ENCODE data around the gene C5orf34. TPM values are rescaled to one million over a fixed set of nuclear protein-coding genes. Genes with fewer than 3 reads are reported as not detected.

C5orf34 gene
- polyA plus RNA-seq, 1 of the 3 experiments (the other 2 are of a cell fraction) = 2.9 TPM

- ChIA-PET POLR2A (interaction anchor here (0.5 to 2.7 kb wide), 13 partner anchors 31 to 363 kb away, joined by 3 to 30 read pairs (median 6); partner anchors contain the start of genes C5orf34, HMGCS1, NNT and ZNF131), CTCF (interaction anchor here (0.6 to 3.0 kb wide), 38 partner anchors 8 to 1222 kb away, joined by 3 to 22 read pairs (median 4); partner anchors contain the start of genes C5orf34, NNT and ZNF131)
- H3K27me3 ChIP-seq (ENCODE audit: insufficient read depth) = no peaks in the 10 kb centered on the region
- H3K27ac ChIP-seq (ENCODE audit: low read depth in 2 of 2, low read length in 1 of 2) = peak overlapping the region; percentile 92 to 97
- peak; percentile 83 for DNase-seq
- H3K36me3 ChIP-seq (replicated peaks in 1 of 2; ENCODE audit: control insufficient read depth in 1 of 2, insufficient read depth in 2 of 2, low read length in 1 of 2) = peaks cover 8 to 21% of the 10 kb centered on the region in 2 experiments
- peaks cover 0 to 7% of the 10 kb centered on the region in 2 experiments; a peak in 2 of 4 replicates for H3K4me1 ChIP-seq (ENCODE audit: control insufficient read depth in 1 of 2, insufficient read depth in 2 of 2, low read depth in 1 of 2, low read length in 1 of 2)
- H4K20me1 ChIP-seq (ENCODE audit: insufficient read depth) = no peaks in the 10 kb centered on the region
- H3K9me3 ChIP-seq = no peaks in the 10 kb centered on the region
- H3K9ac ChIP-seq = peak overlapping the region; percentile 90
- WGBS (ENCODE audit: low lambda C conversion rate) = 4% methylated on average over 28 of the region's 32 CpGs
- H3K79me2 ChIP-seq (ENCODE audit: insufficient read depth) = peaks cover 25% of the 10 kb centered on the region
- H3K9me2 ChIP-seq = no peaks in the 10 kb centered on the region
- H3F3A ChIP-seq (replicated peaks; ENCODE audit: insufficient read depth) = peaks cover 8% of the 10 kb centered on the region
- peak overlapping the region; percentile 76 to 85 for H3K4me3 ChIP-seq (ENCODE audit: low read depth in 2 of 2, low read length in 1 of 2)
- H3K4me2 ChIP-seq = peak overlapping the region; percentile 88
- peak overlapping the region; percentile 67 for H2AFZ ChIP-seq (ENCODE audit: low read depth)
- TF ChIP-seq TAF1 (IDR thresholded peaks at IDR 0.05; ENCODE audit: borderline replicate concordance, low read depth, low read length) (peak; percentile 48; the same call in 1 of the 2 replicates), SIN3A (IDR thresholded peaks at IDR 0.05; ENCODE audit: borderline replicate concordance, low read depth, low read length) (0 out of 2 replicates have a peak, but pooled peaks have one; percentile 7), ELF1 (IDR thresholded peaks at IDR 0.05) (peak; percentile 34; the same call in 1 of the 2 replicates), FOSL2 (IDR thresholded peaks at IDR 0.05; ENCODE audit: borderline replicate concordance, low read depth) (no peak), ZBTB33 (IDR thresholded peaks at IDR 0.05; ENCODE audit: borderline replicate concordance, low read depth) (no peak), NFIC (IDR thresholded peaks at IDR 0.05; ENCODE audit: borderline replicate concordance) (no peak), YY1 (IDR thresholded peaks at IDR 0.05; ENCODE audit: low read depth) (no peak), CHD2 (IDR thresholded peaks at IDR 0.05; ENCODE audit: low read length, partially characterized antibody) (peak; percentile 2), FOXJ3 (CRISPR knock-in tag; IDR thresholded peaks at IDR 0.05) (no peak), GABPA (IDR thresholded peaks at IDR 0.05; ENCODE audit: low read depth) (no peak; the same call in 1 of the 2 replicates), TCF12 (IDR thresholded peaks at IDR 0.05) (no peak), FOXM1 (IDR thresholded peaks at IDR 0.05; ENCODE audit: low read depth) (no peak), CTCF (IDR thresholded peaks at IDR 0.05) (peak; percentile 74), NRF1 (IDR thresholded peaks at IDR 0.05; ENCODE audit: low read depth, low read length) (no peak), POLR2AphosphoS5 (IDR thresholded peaks at IDR 0.05; ENCODE audit: low read depth, low read length) (no peak), RXRA (IDR thresholded peaks at IDR 0.05; ENCODE audit: borderline replicate concordance, low read depth) (no peak), JUND (IDR thresholded peaks at IDR 0.05) (no peak), EP300 (IDR thresholded peaks at IDR 0.05; ENCODE audit: borderline replicate concordance in 1 of 2, low read depth in 1 of 2, low read length in 1 of 2) (no peak), TEAD4 (IDR thresholded peaks at IDR 0.05; ENCODE audit: borderline replicate concordance, insufficient read depth) (no peak), IRF3 (IDR thresholded peaks at IDR 0.05; ENCODE audit: low read depth, low read length) (no peak), SMC3 (IDR thresholded peaks at IDR 0.05; ENCODE audit: low read depth, low read length) (peak; percentile 29; the same call in 1 of the 2 replicates), MXI1 (IDR thresholded peaks at IDR 0.05; ENCODE audit: low read depth, low read length) (peak; percentile 24; the same call in 1 of the 2 replicates), USF1 (IDR thresholded peaks at IDR 0.05; ENCODE audit: borderline replicate concordance, low read depth) (0 out of 2 replicates have a peak, but pooled peaks have one; percentile 17), PBX3 (IDR thresholded peaks at IDR 0.05) (no peak)
These were observed 30.7 kb downstream of the C5orf34 start for GRCh38 chr5:43484106-43484849.
